Hypothalamus (tissue), 51 donors: ENCODE data around the gene NR2C2AP.
"Not testable (repeated sequence)": the region's sequence is repeated elsewhere in the genome, so short reads cannot be mapped to it uniquely, and the experiment has no call there.

Experiments
- DNase-seq, 51 donors: peaks; one replicate each; lab custom pipeline; 2025; lab: John Stamatoyannopoulos, UW

Gene NR2C2AP

DNA sequence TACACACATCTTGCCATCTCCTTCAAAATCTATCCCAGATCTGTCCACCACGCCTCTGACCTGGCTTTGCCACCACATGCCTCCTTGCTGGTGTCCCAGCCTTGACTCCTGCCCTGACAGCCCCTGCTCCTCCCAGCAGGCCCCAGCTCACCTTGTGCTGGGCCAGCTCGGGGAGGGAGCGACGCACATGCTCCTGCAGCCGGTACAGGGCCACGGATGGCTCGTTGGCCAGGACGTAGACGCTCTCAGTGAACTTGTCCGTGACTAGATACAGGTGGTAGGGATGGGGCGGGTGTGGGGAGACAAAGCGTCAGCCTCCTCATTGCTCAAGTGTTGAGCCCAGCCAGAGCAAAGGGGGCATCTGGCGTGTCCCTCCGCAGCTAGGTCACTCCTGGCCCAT is 16.5 kb downstream of the NR2C2AP start:
- DNase-seq, result no peak

DNA sequence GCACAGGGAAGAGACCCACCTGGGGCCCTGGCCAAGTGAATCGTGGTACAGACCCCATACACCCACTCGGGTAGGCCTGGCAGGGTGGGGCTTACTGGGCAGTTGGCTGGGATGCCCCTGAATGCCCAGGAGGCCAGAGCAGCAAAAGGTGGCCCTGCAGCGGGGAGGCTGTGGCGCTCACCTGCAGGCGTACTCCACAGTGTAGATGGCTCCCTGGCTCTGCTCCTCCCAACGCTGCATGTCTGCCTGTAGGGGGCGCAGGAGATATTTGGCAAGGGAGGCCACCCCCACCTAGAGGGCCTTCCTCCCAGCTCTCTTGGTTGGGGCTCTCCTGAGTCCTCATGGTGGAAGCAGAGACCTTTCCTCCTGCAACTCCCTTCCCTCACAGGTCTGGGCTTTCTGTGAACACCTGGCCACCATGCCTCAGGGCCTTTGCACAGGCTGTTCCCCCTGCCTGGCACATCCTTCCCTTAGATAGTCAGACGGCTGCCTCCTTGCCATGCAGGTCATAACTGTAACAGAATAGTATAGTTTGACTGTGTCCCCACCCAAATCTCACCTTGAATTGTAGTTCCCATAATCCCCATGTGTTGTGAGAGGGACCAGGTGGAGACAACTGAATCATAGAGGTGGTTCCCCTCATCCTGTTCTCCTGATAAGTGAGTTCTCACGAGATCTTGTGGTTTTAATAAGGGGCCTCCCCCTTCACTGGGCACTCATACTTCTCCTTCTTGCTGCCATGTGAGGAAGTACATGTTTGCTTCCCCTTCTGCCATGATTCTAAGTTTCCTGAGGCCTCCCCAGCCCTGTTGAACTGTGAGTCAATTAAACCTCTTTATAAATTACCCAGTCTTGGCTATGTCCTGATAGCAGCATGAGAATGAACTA is 17.1 kb downstream of the NR2C2AP start:
- DNase-seq, result peak in 1 of 51 donors; percentile 16

- no peak for DNase-seq
These were observed 21.7 kb downstream of the NR2C2AP start for GRCh38 chr19:19181488-19181998.

DNA sequence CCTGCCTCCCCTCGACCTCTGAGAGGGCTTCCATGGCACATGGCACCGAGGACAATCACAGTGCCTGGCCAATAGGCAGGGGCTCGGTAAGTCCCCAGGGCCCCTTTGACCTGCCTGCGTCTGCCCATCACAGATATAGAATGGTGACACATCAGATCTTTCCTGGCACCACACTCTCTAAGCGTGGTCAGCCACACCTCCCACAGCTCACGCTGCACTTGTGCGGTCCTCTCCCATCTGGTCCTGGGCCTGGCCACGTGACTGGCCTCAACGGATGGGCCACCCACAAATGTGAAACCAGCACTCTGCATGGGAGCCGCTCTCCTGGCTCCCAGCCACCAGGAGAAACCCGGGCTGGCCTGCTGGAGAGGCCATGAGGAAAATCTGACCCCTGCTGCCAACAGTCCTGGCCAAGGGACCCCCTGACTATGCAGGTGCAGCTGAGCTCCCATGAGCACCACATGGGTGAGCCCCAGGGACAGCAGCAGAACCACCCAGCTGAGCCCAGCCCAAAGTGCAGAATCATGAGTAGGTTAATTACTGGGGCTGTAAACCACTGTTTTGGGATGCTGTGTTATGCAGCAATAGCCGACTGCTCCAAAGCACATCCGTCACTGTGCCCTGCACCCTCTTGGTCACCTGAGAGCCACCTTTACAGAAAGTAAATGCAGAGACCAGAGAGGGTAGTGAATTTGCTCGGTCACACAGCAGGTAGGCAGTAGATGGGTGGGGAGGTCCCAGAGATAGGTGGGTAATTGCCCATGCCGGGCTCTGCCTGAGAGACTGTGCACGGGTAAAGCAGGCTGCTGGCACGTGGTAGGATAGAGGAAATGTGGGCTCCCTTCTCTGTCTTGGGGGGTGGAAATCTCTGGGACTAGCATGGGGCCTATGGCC is 23.4 kb downstream of the NR2C2AP start:
- no peak for DNase-seq

GRCh38 chr19:19176950-19177349 is 26.3 kb downstream of the NR2C2AP start:
- no peak for DNase-seq

GRCh38 chr19:19173243-19173642 is 30.0 kb downstream of the NR2C2AP start:
- not testable (repeated sequence) for DNase-seq

- DNase-seq, result no peak
These were observed 31.2 kb downstream of the NR2C2AP start for GRCh38 chr19:19171821-19172532.

GRCh38 chr19:19170873-19171672 is 32.1 kb downstream of the NR2C2AP start:
- no peak for DNase-seq

GRCh38 chr19:19170053-19170872 is 33.0 kb downstream of the NR2C2AP start, which contains the start of gene MEF2B:
Gene MEF2B, minus strand, starts transcription at chr19:19170263. Its CDS starts 19,528 bp downstream, at chr19:19150735.
- DNase-seq, result peak in 33 of 51 donors; percentile 1 to 76 (median 23)

DNA sequence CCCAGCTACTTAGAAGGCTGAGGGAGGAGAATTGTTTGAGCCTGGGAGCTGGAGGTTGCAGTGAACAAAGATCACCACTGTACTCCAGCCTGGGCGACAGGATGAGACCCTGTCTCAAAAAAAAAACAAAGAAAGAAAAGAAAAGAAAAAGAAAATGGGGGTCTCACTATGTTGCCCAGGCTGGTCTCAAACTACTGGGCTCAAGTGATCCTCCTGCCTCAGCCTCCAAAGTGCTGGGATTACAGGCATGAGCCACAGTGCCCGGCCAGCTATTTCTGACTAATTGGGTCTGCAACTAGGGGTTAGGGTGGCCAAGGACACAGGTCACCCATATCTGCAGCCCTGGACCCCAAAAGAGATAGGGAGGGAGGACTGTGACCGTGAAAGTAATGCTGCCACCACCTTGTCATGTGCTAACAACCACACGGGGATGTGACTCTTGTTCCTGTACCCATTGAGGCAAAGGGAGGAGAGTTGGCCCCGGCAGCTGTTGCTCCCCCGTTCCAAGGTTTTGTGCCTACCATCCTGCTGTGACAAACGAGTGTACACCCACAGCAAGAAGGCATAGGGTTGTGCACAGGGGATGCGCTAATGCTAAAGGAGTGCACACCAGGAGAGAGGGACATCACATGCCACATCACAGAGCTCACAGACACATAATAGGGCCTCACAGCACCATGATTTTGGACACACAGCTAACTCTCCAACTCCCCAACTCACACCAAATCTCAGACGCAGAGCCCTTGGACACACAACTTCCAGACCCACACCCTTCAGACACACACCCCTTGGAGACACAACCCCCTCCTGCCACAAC is 33.8 kb downstream of the NR2C2AP start:
- DNase-seq, result no peak

GRCh38 chr19:19167612-19168011 is 35.6 kb downstream of the NR2C2AP start:
- DNase-seq, result no peak

- no peak for DNase-seq
These were observed 37.8 kb downstream of the NR2C2AP start for GRCh38 chr19:19165396-19165795.

DNA sequence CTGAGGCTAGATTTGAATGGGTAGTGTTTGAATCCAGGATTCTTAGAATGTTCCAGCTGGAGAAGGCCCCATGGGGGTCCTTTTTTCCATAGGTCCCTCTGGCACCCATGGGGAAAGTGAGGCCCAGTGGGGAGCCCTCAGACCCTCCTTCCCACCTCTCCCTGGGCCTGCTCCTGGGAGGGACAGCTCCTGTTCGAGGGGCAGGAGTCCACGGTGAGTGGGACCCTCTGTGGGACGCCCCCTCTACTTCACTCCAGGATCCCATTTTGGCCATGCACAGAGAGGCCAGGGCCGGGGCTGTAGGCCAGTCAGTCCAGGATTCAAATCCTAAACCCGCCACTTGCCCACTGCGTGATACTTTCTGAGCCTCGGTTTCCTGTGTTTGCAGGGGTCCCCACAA is 40.7 kb downstream of the NR2C2AP start:
- DNase-seq, result no peak

DNA sequence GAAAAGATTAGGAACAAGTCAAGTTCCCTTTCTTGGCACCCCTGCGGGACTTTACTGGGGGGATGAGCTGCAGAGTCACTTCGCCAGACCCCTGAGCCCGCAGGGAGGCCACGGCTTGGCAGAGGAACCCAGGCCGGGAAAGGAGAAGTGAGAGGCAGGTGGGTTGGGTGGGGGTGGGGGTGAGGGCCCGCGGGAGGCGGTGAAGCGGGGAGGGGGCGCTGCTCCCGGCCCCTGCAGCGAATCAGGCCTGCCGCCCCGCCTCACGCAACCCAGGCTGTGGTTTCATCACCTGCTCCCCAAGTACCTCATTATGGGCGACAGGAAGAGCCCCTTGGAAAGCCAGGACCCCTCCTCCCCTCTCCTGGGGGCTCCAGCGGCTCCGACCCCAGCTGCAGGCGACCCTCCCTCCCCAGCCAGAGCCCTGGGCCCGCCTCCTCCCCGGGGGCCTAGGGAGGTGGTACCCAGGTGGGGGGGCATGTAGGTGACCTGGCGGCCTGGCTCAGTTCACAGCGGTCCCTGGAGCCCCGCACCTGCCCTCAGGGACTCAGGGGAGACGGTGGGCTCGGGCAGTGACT is 42.7 kb downstream of the NR2C2AP start:
- no peak for DNase-seq

DNA sequence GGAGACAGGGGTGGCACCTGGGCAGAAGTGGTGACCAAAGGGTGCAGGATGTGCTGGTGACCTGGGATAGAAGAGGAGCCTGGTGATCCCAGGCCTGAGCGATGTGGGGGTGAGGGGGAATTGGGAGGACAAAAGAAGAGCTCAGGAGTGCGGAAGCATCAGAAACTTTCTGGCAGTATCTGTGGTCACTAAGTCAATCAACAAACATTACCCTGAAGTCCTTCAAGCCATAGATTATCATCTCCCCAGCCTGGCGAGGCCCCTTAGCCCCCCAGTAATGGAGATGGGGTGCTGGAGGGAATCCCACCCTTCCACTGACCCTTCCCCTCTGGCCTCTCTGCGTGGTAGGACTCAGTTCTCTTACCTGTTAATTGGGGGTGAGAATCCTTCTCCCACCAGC is 43.7 kb downstream of the NR2C2AP start:
- DNase-seq, result no peak

DNA sequence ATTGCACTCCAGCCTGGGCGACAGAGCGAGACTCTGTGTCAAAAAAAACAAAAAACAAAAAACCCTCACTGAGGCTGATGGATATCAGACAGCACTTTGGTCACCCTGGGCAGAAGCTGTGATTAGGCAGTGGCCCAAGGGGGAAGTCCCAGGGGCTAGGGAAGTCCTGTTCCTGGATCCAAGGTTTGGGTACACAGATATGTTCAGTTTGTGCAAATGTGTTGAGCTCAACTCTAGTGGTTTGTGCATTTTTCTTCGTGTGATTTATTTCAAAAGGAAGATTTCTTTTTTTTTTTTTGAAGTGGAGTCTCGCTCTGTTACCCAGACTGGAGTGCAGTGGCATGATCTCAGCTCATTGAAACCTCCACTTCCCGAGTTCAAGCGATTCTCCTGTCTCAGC is 45.4 kb downstream of the NR2C2AP start:
- DNase-seq, result no peak

GRCh38 chr19:19155495-19156219 is 47.6 kb downstream of the NR2C2AP start:
- DNase-seq, result no peak
